Activated CD4-positive, alpha-beta T cell treated with anti-CD3 and anti-CD28 coated beads for 36 hours (primary cell): Measurements from ENCODE around the gene ATXN7L3. TPM values are rescaled to one million over a fixed set of nuclear protein-coding genes. Genes with fewer than 3 reads are reported as not detected.
A peak's percentile ranks its signal among the peaks of the same experiment; 100 is the strongest.

ENCODE experiments used
- ATAC-seq: fragments of 200-7000 bp; cut with Tn5 transposase; one replicate; pipeline ENCODE4 v1.10.0; 2021; ENCODE audit warnings: mild to moderate bottlenecking, moderate library complexity
- CTCF ChIA-PET: fragments of 350-600 bp; sonication (Branson Sonifier 250); formaldehyde crosslinking; loops from one replicate; lab custom pipeline; 2021; ENCODE audit warnings: antibody characterized with exemption; lab: Charles Lee
- POLR2A ChIA-PET: fragments of 350-600 bp; sonication (Branson Sonifier 250); formaldehyde crosslinking; loops from one replicate; lab custom pipeline; 2021; ENCODE audit warnings: antibody characterized with exemption, inconsistent platforms; lab: Charles Lee
- DNase-seq: peaks from one replicate; pipeline ENCODE4 v3.0.0-alpha.2; 2020
- H3K27ac Mint-ChIP-seq: one replicate; pipeline ENCODE4 v1.8.0; 2021; ENCODE audit warnings: mixed read lengths
- H3K27me3 Mint-ChIP-seq: one replicate; pipeline ENCODE4 v1.8.0; 2021; ENCODE audit warnings: mixed read lengths
- H3K36me3 Mint-ChIP-seq: one replicate; pipeline ENCODE4 v1.8.0; 2021; ENCODE audit warnings: low read depth, mixed read lengths
- H3K4me1 Mint-ChIP-seq: one replicate; pipeline ENCODE4 v1.8.0; 2021; ENCODE audit warnings: mixed read lengths
- H3K4me3 Mint-ChIP-seq: one replicate; pipeline ENCODE4 v1.8.0; 2021; ENCODE audit warnings: mild to moderate bottlenecking, moderate library complexity, mixed read lengths
- H3K9me3 Mint-ChIP-seq: one replicate; pipeline ENCODE4 v1.8.0; 2021; ENCODE audit warnings: low read depth, mixed read lengths
- intact Hi-C, 2 experiments: fragments of 100-400 bp; cut with DNase I in 1 of 2; cut with micrococcal nuclease in 1 of 2; formaldehyde crosslinking; loops; one replicate each; pipeline versions ENCODE4 v1.14.2 to v1.15.1; 2022 to 2024; cut with DNase I, micrococcal nuclease
- total RNA-seq, 2 experiments: library from RNA; stranded (reverse); gene quantifications; one replicate each; pipeline ENCODE4 v1.2.3, GENCODE V29; 2021

Gene ATXN7L3
- total RNA-seq, 2 experiments from 2014 or later, result 66.3 to 70.6 TPM

DNA sequence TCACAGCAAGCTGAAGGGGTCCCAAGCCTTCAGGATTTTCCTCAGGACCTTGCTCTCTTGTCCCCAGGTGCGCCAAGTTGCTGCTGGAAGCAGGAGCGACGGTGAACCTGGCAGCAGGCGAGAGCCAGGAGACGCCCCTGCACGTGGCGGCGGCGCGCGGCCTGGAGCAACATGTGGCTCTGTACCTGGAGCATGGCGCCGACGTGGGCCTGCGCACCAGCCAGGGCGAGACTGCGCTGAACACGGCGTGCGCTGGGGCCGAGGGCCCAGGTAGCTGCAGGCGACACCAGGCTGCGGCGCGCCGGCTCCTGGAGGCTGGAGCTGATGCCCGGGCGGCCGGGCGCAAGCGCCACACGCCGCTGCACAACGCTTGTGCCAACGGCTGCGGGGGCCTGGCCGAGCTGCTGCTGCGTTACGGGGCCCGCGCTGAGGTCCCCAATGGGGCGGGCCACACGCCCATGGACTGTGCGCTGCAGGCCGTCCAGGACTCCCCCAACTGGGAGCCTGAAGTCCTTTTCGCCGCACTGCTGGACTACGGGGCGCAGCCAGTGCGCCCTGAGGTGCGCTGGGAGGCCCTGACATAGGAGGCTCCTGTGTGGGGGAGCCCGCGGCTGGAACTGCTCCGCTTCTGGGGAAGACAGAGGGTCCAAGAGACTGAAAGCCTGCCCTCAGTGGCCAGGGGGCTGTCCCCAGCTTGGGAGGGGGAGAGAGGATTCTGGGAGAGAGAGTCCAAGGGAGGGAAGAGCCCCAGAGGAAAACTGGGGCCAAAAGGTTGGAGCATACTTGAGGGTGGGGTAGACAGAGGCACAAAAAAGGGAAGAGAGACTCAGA is 22.8 kb downstream of the ATXN7L3 start:
- ATAC-seq (no peak), DNase-seq (no peak)
- H3K9me3 Mint-ChIP-seq, result no peaks in the 10 kb centered on the region
- POLR2A ChIA-PET, result no interaction called here
- peaks cover 9% of the 10 kb centered on the region for H3K36me3 Mint-ChIP-seq
- H3K4me3 Mint-ChIP-seq, result no peak overlapping the region
- H3K27me3 Mint-ChIP-seq, result no peaks in the 10 kb centered on the region
- H3K27ac Mint-ChIP-seq, result no peak overlapping the region
- H3K4me1 Mint-ChIP-seq, result peaks cover 3% of the 10 kb centered on the region
- CTCF ChIA-PET, result interaction anchor here (1.2 kb wide), 1 partner anchor 26 kb away, joined by 4 read pairs; no protein-coding TSS in a partner anchor
- intact Hi-C loops, result no loop called here

DNA sequence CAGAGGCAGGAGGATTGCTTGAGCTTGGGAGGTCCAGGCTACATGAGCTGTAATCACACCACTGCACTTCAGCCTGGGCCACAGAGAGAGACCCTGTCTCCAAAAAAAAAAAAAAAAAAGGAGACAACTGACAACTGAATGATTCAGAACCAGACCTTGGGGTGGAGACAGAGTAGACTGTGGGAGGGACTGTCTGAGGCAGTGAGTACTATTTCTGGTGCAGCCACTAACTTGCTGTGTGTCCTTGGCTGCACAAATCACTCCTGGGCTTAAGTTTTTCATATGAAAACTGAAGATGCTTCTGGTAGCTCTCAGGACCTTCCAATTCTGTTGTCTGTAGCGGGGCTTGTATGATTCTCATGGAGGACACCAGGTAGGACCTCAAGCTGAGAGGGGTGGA is 23.4 kb downstream of the ATXN7L3 start:
- ChIA-PET CTCF (interaction anchor here (1.2 kb wide), 1 partner anchor 25 kb away, joined by 4 read pairs; no protein-coding TSS in a partner anchor), POLR2A (no interaction called here)
- no peaks in the 10 kb centered on the region for H3K4me1 Mint-ChIP-seq
- H3K27ac Mint-ChIP-seq, result no peak overlapping the region
- H3K4me3 Mint-ChIP-seq, result no peak overlapping the region
- intact Hi-C loops, result no loop called here
- peaks cover 4% of the 10 kb centered on the region for H3K36me3 Mint-ChIP-seq
- ATAC-seq, result peak; percentile 55
- no peaks in the 10 kb centered on the region for H3K27me3 Mint-ChIP-seq
- H3K9me3 Mint-ChIP-seq, result no peaks in the 10 kb centered on the region
- no peak for DNase-seq

DNA sequence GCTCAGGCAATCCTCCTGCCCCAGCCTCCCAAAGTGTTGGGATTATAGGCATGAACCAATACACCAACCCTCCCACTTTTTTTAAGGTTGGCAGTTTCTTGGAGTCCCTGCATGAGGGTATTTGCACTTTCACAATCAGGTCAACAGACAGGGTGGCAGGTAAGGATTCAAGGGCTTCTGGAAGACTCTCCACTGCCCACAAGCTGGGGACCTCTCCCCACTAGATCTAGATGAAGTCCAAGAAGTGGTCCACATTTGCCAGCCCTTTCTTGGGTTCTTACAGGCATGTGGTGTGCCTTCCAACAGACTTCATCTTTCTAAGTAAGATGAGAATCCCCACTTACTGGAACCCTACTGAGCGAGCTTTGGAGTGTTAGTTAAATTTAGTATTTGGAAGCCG is 25.3 kb downstream of the ATXN7L3 start:
- ChIA-PET CTCF (interaction anchor here (0.7 to 1.4 kb wide), 2 partner anchors 11 to 192 kb away, joined by 3 read pairs; no protein-coding TSS in a partner anchor), POLR2A (no interaction called here)
- Mint-ChIP-seq H3K27ac (no peak overlapping the region), H3K27me3 (no peaks in the 10 kb centered on the region), H3K36me3 (peaks cover 4% of the 10 kb centered on the region), H3K9me3 (no peaks in the 10 kb centered on the region), H3K4me1 (no peaks in the 10 kb centered on the region), H3K4me3 (no peak overlapping the region)
- intact Hi-C loops, result no loop called here
- DNase-seq (no peak), ATAC-seq (no peak)

DNA sequence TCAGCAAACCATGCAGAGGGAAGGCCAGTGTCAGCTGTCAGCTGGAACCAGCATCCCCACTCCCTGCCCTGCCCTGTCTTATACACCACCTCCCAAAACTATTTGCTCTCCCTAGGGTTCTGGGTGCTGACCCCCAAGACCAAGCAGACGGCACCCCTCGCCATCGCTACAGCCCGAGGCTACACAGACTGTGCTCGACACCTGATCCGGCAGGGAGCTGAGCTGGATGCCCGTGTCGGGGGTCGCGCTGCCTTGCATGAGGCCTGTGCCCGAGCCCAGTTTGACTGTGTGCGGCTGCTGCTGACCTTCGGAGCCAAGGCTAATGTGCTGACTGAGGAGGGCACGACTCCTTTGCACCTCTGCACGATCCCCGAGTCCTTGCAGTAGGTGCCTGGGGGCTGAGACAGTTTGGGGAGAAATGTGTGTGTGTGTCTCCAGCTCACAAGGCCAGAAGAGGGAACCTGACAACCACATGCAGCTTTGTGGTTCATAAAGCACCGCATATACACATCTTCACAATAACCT is 27.7 kb downstream of the ATXN7L3 start:
- Mint-ChIP-seq H3K9me3 (no peaks in the 10 kb centered on the region), H3K27me3 (no peaks in the 10 kb centered on the region), H3K36me3 (peaks cover 4% of the 10 kb centered on the region), H3K4me1 (peaks cover 8% of the 10 kb centered on the region), H3K4me3 (no peak overlapping the region), H3K27ac (no peak overlapping the region)
- intact Hi-C loops, result no loop called here
- CTCF ChIA-PET, result interaction anchor here (0.6 to 1.0 kb wide), 5 partner anchors 21 to 173 kb away, joined by 3 to 7 read pairs (median 4); partner anchors contain the start of gene GRN
- POLR2A ChIA-PET, result no interaction called here
- no peak for ATAC-seq
- DNase-seq, result no peak

DNA sequence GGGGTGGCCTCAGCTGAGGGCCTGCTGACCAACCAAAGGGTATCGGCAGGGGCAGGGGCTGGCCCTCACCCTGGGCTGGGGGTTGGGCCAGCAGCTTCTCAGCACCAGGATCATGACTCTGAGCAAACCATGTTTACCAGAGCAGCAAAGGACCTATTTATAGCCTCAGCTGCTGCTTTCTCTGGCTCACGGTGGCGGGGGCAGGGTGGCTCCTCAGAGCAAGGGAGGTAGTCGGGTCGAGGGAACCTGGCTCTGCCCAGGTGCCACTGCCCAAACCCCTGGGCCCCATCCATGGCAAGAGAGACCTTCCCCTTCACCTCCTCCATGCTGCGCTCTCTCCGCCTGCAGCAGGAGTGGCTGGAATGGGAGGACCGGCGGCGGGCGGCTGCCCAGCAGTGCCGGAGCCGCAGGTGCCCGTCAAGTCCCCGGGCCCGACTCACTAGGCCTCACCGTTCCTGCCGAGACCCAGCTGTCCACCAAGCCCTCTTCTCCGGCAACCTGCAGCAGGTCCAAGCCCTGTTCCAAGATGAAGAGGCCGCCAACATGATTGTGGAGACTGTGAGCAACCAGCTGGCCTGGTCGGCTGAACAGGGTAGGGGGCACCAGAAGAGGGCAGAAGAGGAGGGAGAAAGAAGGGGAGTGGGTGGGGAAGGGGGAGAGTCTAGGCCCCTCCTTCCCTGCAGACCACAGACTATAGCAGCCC is 29.0 kb downstream of the ATXN7L3 start, which contains the start of gene ASB16:
Gene ASB16 (plus strand): TSS at position 206 of the 703 bp plus-strand sequence. CDS start 86 bp downstream, at position 292.
- intact Hi-C loops, result no loop called here
- ChIA-PET POLR2A (no interaction called here), CTCF (no interaction called here)
- ATAC-seq (no peak), DNase-seq (no peak)
- no peaks in the 10 kb centered on the region for H3K9me3 Mint-ChIP-seq
- peaks cover 8% of the 10 kb centered on the region for H3K4me1 Mint-ChIP-seq
- peaks cover 3% of the 10 kb centered on the region for H3K36me3 Mint-ChIP-seq
- no peaks in the 10 kb centered on the region for H3K27me3 Mint-ChIP-seq
- H3K27ac Mint-ChIP-seq, result no peak within 1 kb of the TSS
- no peak within 1 kb of the TSS for H3K4me3 Mint-ChIP-seq

DNA sequence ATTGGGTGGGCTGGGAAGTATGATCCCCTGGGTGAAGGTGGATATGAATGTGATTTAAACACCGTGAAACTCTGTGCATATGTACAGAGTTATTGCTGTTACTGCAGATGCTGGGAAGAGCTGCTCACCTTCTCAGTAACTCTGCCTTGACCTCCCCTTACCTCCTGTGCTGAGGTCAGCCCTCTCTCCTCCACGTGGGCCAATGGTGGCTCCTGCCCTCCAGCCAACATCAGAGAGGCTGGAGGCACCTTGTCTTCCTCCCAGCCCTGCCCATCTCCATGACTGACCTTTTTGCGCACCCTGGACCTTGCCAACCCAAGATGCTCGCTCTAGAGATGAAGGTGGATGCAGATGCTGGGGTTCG is 29.6 kb downstream of the ATXN7L3 start:
- POLR2A ChIA-PET, result no interaction called here
- Mint-ChIP-seq H3K27me3 (no peaks in the 10 kb centered on the region), H3K4me3 (no peak overlapping the region), H3K4me1 (peaks cover 8% of the 10 kb centered on the region), H3K9me3 (no peaks in the 10 kb centered on the region), H3K27ac (no peak overlapping the region), H3K36me3 (no peaks in the 10 kb centered on the region)
- ATAC-seq (no peak), DNase-seq (no peak)
- CTCF ChIA-PET, result no interaction called here
- intact Hi-C loops, result no loop called here

DNA sequence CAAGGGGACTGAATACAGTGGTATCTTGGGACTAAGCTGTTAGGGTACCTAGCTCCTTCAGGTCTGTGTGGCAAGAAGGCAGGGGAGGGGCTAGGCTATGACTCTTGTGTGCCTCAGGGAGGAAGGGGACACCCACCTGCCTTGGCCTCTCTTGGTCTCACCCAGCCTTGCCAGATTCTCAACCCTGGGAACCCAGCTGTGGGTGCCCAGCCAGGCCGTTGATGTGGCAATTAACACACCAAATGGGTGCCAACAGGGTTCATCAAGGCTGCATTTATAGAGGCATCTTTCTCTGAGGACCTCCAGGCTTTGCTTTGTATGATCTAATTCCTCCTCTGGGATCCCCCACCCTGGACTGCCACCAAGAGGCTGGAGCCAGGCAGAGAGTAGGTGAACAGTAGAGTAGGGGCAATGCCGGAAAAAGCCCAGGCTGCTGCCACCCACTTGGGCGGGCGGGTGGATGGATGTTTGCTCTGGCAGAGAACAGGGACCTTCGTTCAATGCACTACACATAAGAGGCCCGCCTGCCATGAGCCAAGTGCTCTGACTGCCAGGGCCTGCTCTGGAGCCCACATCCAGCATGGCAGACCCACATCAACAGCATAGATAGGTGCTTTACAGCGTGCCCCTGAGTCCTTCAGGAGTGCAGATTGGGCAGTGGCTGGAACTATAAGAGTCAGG is 32.4 kb downstream of the ATXN7L3 start:
- H3K27me3 Mint-ChIP-seq, result no peaks in the 10 kb centered on the region
- DNase-seq (no peak), ATAC-seq (no peak)
- POLR2A ChIA-PET, result interaction anchor here (0.8 kb wide), 1 partner anchor 23 kb away, joined by 3 read pairs; no protein-coding TSS in a partner anchor
- no peaks in the 10 kb centered on the region for H3K36me3 Mint-ChIP-seq
- no peak overlapping the region for H3K4me3 Mint-ChIP-seq
- H3K9me3 Mint-ChIP-seq, result no peaks in the 10 kb centered on the region
- no peak overlapping the region for H3K27ac Mint-ChIP-seq
- H3K4me1 Mint-ChIP-seq, result peaks cover 8% of the 10 kb centered on the region
- intact Hi-C loops, result no loop called here
- CTCF ChIA-PET, result interaction anchor here (0.8 to 2.0 kb wide), 12 partner anchors 9 to 509 kb away, joined by 3 to 15 read pairs (median 4); partner anchors contain the start of gene HDAC5

DNA sequence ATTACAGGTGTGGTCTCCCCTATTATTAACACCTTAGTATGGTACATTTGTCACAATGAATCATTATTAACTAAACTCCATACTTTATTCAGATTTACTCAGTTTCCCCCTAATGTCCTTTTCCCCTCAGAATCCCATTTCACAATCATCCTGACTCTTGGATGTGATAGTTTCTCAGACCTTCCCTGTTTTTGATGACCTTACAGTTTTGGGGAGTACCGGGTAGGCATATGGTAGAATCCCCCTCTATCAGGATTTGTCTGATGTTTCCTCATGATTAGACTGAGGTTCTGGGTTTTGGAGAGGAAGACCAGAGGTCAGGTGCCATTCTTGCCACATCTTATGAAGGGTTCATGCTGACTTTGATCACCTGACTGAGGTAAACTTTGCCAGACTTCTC is 35.2 kb downstream of the ATXN7L3 start:
- ChIA-PET CTCF (no interaction called here), POLR2A (no interaction called here)
- H3K4me1 Mint-ChIP-seq, result peaks cover 11% of the 10 kb centered on the region
- intact Hi-C loops, result no loop called here
- no peaks in the 10 kb centered on the region for H3K36me3 Mint-ChIP-seq
- no peak for ATAC-seq
- no peak for DNase-seq
- no peak overlapping the region for H3K4me3 Mint-ChIP-seq
- no peaks in the 10 kb centered on the region for H3K9me3 Mint-ChIP-seq
- H3K27me3 Mint-ChIP-seq, result no peaks in the 10 kb centered on the region
- H3K27ac Mint-ChIP-seq, result no peak overlapping the region

DNA sequence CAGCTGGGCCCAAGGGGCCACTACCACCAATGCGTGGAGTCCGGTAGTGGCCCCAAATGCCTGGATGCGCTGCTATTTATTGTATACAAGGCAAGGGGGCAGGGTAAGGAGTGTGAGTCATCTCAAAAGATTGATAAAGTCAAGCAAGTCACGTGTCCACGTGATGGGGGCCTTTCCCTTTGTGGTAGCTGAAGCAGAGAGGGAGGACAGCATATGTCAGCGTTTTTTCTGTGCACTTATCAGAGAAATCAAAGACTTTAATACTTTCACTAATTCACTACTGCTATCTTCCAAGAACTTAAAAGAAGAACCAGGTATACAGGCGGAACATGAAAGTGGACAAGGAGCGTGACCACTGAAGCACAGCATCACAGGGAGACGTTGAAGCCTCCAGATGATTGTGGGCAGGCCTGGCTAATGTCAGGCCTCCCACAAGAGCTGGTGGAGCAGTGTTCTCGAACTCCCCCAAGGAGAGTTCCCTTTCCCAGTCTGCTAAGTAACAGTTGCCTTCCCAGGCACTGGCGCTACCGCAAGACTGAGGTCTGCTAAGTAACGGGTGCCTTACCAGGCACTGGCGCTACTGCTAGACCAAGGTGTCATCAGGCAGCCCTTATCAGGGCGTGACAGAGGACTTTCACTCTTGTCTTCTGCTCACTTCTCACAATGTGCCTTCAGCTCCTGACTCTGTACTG is 40.0 kb downstream of the ATXN7L3 start:
- no peaks in the 10 kb centered on the region for H3K9me3 Mint-ChIP-seq
- ChIA-PET POLR2A (no interaction called here), CTCF (interaction anchor here (0.9 to 2.0 kb wide), 3 partner anchors 8 to 11 kb away, joined by 3 to 8 read pairs (median 4); no protein-coding TSS in a partner anchor)
- DNase-seq, result peak; percentile 44
- H3K4me3 Mint-ChIP-seq, result no peak overlapping the region
- H3K4me1 Mint-ChIP-seq, result peaks cover 4% of the 10 kb centered on the region
- intact Hi-C loops, result no loop called here
- H3K36me3 Mint-ChIP-seq, result peaks cover 10% of the 10 kb centered on the region
- H3K27me3 Mint-ChIP-seq, result no peaks in the 10 kb centered on the region
- peak; percentile 60 for ATAC-seq
- H3K27ac Mint-ChIP-seq, result no peak overlapping the region

DNA sequence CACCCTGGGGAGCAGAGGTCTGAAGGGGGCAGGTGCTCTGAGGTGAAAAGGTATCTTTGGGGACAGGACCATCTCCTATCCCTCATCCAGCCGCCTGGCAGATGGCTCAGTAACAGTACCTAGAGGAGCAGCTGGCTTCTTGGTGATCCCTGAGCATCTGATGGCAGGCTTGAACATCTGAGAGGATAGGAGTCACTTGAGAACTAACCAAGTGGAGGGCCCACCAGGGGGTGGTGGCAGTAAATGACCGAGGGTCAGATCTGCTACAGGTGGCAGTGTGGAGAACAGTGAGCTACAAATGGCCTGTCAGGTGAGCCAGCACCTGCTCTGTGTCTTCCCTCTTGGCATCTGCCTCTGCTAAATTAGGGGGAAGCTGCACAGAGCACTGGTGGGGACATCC is 44.2 kb downstream of the ATXN7L3 start:
- no peaks in the 10 kb centered on the region for H3K27me3 Mint-ChIP-seq
- no peak overlapping the region for H3K4me3 Mint-ChIP-seq
- ChIA-PET POLR2A (no interaction called here), CTCF (interaction anchor here (1.3 kb wide), 1 partner anchor 13 kb away, joined by 3 read pairs; no protein-coding TSS in a partner anchor)
- H3K9me3 Mint-ChIP-seq, result no peaks in the 10 kb centered on the region
- no peak for DNase-seq
- H3K36me3 Mint-ChIP-seq, result peaks cover 22% of the 10 kb centered on the region
- no peak for ATAC-seq
- H3K4me1 Mint-ChIP-seq, result peaks cover 4% of the 10 kb centered on the region
- no peak overlapping the region for H3K27ac Mint-ChIP-seq
- intact Hi-C loops, result no loop called here
